HepG2 (cell line): ENCODE measurements around the gene PHKG1. TPM values are rescaled to one million over a fixed set of nuclear protein-coding genes. Genes with fewer than 3 reads are reported as not detected.

ENCODE experiments used
- BRD4 ChIP-seq: sonication (generic); formaldehyde crosslinking; IDR thresholded peaks from 2 replicates; pipeline ENCODE4 v1.4.0; 2020; ENCODE audit warnings: missing genetic modification reagents
- MEF2D ChIP-seq: sonication (generic); formaldehyde crosslinking; IDR thresholded peaks from 2 replicates; pipeline ENCODE4 v1.5.1; 2020; ENCODE audit warnings: mild to moderate bottlenecking, missing genetic modification reagents
- PRMT3 ChIP-seq: sonication (generic); formaldehyde crosslinking; IDR thresholded peaks from 2 replicates; pipeline ENCODE4 v1.8.1; 2022; ENCODE audit warnings: low read depth, mild to moderate bottlenecking, moderate library complexity, missing genetic modification reagents, borderline replicate concordance
- PTBP1 ChIP-seq: fragments of 200-400 bp; formaldehyde crosslinking; IDR thresholded peaks from 2 replicates; pipeline ENCODE4 v1.6.1; 2018; ENCODE audit warnings: low read length, low read depth; ENCODE audit not compliant: poor library complexity, severe bottlenecking
- ZBTB38 ChIP-seq: sonication (generic); formaldehyde crosslinking; IDR thresholded peaks from 2 replicates; pipeline ENCODE4 v1.5.1; 2020; ENCODE audit warnings: mild to moderate bottlenecking, missing genetic modification reagents
- ZBTB7B ChIP-seq: sonication (generic); formaldehyde crosslinking; IDR thresholded peaks from 2 replicates; pipeline ENCODE4 v1.4.0; 2020; ENCODE audit warnings: missing genetic modification reagents
- ZFP36 ChIP-seq: fragments of 150-350 bp; IDR thresholded peaks from 2 replicates; pipeline ENCODE4 v1.6.1; 2018; ENCODE audit warnings: borderline replicate concordance, low read length, low read depth; ENCODE audit not compliant: partially characterized antibody
- ZNF383 ChIP-seq: sonication (generic); formaldehyde crosslinking; IDR thresholded peaks from 2 replicates; pipeline ENCODE4 v1.4.0; 2020; ENCODE audit warnings: missing genetic modification reagents, mild to moderate bottlenecking, borderline replicate concordance
- ZNF557 ChIP-seq: sonication (generic); formaldehyde crosslinking; IDR thresholded peaks from 2 replicates; pipeline ENCODE4 v1.4.0; 2020; ENCODE audit warnings: missing genetic modification reagents
- ZNF713 ChIP-seq: sonication (generic); formaldehyde crosslinking; IDR thresholded peaks from 2 replicates; pipeline ENCODE4 v1.4.0; 2020; ENCODE audit warnings: mild to moderate bottlenecking, missing genetic modification reagents
- ZNF720 ChIP-seq: sonication (generic); formaldehyde crosslinking; IDR thresholded peaks from 2 replicates; pipeline ENCODE4 v1.4.0; 2020; ENCODE audit warnings: missing genetic modification reagents
- ZNF766 ChIP-seq: sonication (generic); formaldehyde crosslinking; IDR thresholded peaks from 2 replicates; pipeline ENCODE4 v1.5.0; 2020; ENCODE audit warnings: missing genetic modification reagents, borderline replicate concordance
- ZNF775 ChIP-seq: sonication (generic); formaldehyde crosslinking; IDR thresholded peaks from 2 replicates; pipeline ENCODE4 v1.4.0; 2020; ENCODE audit warnings: missing genetic modification reagents, mild to moderate bottlenecking, moderate library complexity, borderline replicate concordance
- ZNF777 ChIP-seq: sonication (generic); formaldehyde crosslinking; IDR thresholded peaks from 2 replicates; pipeline ENCODE4 v1.4.0; 2020; ENCODE audit warnings: missing genetic modification reagents
- polyA plus RNA-seq, 8 experiments: library from polyadenylated mRNA; depleted of rRNA in 3 of 8; stranded (reverse) in 7 of 8; unstranded in 1 of 8; fragments of >200 nt; fragmentation: Illumina TruSeq in 4 of 8; extraction: Trizol in 4 of 8; gene quantifications; 2 replicates each; pipeline versions ENCODE4 v1.2.1 to v1.2.3, GENCODE V29; 2011 to 2016; ENCODE audit warnings: low read depth in 4 of 8, missing spikeins in 1 of 8, mixed read lengths in 1 of 8; ENCODE audit not compliant: insufficient read depth in 1 of 8
- total RNA-seq, 5 experiments: library from RNA; depleted of rRNA; stranded (reverse); fragments of >200 nt; fragmentation: Illumina TruSeq; extraction: Trizol; gene quantifications; 2 replicates each; pipeline ENCODE4 v1.2.3, GENCODE V29; 2016; ENCODE audit warnings: low read depth in 1 of 5
- TF ChIP-seq, protein P1 (sequence below): sonication (generic); formaldehyde crosslinking; conservative IDR thresholded peaks from 2 replicates; pipeline ENCODE4 v1.5.0; 2020; ENCODE audit warnings: missing genetic modification reagents
- TF ChIP-seq, protein P2 (sequence below): sonication (generic); formaldehyde crosslinking; IDR thresholded peaks from 2 replicates; pipeline ENCODE4 v1.5.0; 2020; ENCODE audit warnings: mild to moderate bottlenecking, missing genetic modification reagents
- TF ChIP-seq, protein P3 (sequence below): IDR thresholded peaks from 2 replicates; pipeline ENCODE4 v1.6.1; 2012; ENCODE audit warnings: low read depth, low read length, improper control_type of control experiment
- TF ChIP-seq, protein P4 (sequence below): sonication (generic); formaldehyde crosslinking; IDR thresholded peaks from 2 replicates; pipeline ENCODE4 v1.4.0; 2020; ENCODE audit warnings: mild to moderate bottlenecking, missing genetic modification reagents, borderline replicate concordance
- TF ChIP-seq, protein P5 (sequence below): sonication (generic); formaldehyde crosslinking; IDR thresholded peaks from 2 replicates; pipeline ENCODE4 v1.4.0; 2020; ENCODE audit warnings: missing genetic modification reagents, mild to moderate bottlenecking, borderline replicate concordance

Gene PHKG1
- total and polyA plus RNA-seq, 2 of the 13 experiments (the other 11 are each of a cell fraction or from before 2014, with no cell fraction given), result 0.44 to 0.71 TPM

DNA sequence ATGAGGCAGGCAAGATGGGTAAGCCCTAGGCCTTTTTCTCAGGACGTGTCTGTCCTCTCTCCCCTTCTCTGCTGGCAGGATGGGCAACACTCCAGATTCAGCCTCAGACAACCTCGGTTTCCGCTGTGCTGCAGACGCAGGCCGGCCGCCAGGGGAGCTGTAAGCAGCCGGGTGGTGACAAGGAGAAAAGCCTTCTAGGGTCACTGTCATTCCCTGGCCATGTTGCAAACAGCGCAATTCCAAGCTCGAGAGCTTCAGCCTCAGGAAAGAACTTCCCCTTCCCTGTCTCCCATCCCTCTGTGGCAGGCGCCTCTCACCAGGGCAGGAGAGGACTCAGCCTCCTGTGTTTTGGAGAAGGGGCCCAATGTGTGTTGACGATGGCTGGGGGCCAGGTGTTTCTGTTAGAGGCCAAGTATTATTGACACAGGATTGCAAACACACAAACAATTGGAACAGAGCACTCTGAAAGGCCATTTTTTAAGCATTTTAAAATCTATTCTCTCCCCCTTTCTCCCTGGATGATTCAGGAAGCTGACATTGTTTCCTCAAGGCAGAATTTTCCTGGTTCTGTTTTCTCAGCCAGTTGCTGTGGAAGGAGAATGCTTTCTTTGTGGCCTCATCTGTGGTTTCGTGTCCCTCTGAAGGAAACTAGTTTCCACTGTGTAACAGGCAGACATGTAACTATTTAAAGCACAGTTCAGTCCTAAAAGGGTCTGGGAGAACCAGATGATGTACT is 13.1 kb downstream of the PHKG1 start (continued):
- TF ChIP-seq ZBTB38 (CRISPR knock-in tag) (peak; percentile 50; the same call in 1 of the 2 replicates), MEF2D (CRISPR knock-in tag) (no peak), PTBP1 (no peak), ZNF766 (no peak), ZNF777 (no peak), ZNF383 (no peak), ZBTB7B (CRISPR knock-in tag) (no peak), ZNF713 (CRISPR knock-in tag) (no peak), ZNF557 (CRISPR knock-in tag) (no peak), ZNF720 (no peak), PRMT3 (CRISPR knock-in tag) (no peak), BRD4 (no peak), ZFP36 (no peak), ZNF775 (CRISPR knock-in tag) (no peak)
- TF ChIP-seq, protein P1, sequence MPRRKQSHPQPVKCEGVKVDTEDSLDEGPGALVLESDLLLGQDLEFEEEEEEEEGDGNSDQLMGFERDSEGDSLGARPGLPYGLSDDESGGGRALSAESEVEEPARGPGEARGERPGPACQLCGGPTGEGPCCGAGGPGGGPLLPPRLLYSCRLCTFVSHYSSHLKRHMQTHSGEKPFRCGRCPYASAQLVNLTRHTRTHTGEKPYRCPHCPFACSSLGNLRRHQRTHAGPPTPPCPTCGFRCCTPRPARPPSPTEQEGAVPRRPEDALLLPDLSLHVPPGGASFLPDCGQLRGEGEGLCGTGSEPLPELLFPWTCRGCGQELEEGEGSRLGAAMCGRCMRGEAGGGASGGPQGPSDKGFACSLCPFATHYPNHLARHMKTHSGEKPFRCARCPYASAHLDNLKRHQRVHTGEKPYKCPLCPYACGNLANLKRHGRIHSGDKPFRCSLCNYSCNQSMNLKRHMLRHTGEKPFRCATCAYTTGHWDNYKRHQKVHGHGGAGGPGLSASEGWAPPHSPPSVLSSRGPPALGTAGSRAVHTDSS, result no peak
- TF ChIP-seq, protein P2, sequence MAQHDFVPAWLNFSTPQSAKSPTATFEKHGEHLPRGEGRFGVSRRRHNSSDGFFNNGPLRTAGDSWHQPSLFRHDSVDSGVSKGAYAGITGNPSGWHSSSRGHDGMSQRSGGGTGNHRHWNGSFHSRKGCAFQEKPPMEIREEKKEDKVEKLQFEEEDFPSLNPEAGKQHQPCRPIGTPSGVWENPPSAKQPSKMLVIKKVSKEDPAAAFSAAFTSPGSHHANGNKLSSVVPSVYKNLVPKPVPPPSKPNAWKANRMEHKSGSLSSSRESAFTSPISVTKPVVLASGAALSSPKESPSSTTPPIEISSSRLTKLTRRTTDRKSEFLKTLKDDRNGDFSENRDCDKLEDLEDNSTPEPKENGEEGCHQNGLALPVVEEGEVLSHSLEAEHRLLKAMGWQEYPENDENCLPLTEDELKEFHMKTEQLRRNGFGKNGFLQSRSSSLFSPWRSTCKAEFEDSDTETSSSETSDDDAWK (CRISPR knock-in tag), result no peak
- TF ChIP-seq, protein P3, sequence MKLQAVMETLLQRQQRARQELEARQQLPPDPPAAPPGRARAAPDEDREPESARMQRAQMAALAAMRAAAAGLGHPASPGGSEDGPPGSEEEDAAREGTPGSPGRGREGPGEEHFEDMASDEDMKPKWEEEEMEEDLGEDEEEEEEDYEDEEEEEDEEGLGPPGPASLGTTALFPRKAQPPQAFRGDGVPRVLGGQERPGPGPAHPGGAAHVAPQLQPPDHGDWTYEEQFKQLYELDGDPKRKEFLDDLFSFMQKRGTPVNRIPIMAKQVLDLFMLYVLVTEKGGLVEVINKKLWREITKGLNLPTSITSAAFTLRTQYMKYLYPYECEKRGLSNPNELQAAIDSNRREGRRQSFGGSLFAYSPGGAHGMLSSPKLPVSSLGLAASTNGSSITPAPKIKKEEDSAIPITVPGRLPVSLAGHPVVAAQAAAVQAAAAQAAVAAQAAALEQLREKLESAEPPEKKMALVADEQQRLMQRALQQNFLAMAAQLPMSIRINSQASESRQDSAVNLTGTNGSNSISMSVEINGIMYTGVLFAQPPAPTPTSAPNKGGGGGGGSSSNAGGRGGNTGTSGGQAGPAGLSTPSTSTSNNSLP, result no peak
- TF ChIP-seq, protein P4, sequence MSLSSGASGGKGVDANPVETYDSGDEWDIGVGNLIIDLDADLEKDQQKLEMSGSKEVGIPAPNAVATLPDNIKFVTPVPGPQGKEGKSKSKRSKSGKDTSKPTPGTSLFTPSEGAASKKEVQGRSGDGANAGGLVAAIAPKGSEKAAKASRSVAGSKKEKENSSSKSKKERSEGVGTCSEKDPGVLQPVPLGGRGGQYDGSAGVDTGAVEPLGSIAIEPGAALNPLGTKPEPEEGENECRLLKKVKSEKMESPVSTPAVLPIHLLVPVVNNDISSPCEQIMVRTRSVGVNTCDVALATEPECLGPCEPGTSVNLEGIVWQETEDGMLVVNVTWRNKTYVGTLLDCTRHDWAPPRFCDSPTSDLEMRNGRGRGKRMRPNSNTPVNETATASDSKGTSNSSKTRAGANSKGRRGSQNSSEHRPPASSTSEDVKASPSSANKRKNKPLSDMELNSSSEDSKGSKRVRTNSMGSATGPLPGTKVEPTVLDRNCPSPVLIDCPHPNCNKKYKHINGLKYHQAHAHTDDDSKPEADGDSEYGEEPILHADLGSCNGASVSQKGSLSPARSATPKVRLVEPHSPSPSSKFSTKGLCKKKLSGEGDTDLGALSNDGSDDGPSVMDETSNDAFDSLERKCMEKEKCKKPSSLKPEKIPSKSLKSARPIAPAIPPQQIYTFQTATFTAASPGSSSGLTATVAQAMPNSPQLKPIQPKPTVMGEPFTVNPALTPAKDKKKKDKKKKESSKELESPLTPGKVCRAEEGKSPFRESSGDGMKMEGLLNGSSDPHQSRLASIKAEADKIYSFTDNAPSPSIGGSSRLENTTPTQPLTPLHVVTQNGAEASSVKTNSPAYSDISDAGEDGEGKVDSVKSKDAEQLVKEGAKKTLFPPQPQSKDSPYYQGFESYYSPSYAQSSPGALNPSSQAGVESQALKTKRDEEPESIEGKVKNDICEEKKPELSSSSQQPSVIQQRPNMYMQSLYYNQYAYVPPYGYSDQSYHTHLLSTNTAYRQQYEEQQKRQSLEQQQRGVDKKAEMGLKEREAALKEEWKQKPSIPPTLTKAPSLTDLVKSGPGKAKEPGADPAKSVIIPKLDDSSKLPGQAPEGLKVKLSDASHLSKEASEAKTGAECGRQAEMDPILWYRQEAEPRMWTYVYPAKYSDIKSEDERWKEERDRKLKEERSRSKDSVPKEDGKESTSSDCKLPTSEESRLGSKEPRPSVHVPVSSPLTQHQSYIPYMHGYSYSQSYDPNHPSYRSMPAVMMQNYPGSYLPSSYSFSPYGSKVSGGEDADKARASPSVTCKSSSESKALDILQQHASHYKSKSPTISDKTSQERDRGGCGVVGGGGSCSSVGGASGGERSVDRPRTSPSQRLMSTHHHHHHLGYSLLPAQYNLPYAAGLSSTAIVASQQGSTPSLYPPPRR (CRISPR knock-in tag), result no peak; the same call in 1 of the 2 replicates
- TF ChIP-seq, protein P5, sequence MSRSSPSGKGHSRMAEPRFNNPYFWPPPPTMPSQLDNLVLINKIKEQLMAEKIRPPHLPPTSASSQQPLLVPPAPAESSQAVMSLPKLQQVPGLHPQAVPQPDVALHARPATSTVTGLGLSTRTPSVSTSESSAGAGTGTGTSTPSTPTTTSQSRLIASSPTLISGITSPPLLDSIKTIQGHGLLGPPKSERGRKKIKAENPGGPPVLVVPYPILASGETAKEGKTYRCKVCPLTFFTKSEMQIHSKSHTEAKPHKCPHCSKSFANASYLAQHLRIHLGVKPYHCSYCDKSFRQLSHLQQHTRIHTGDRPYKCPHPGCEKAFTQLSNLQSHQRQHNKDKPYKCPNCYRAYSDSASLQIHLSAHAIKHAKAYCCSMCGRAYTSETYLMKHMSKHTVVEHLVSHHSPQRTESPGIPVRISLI (CRISPR knock-in tag), result no peak
